Neural progenitor cell (in vitro differentiated cells): ENCODE data around the gene GNS. TPM values are rescaled to one million over a fixed set of nuclear protein-coding genes. Genes with fewer than 3 reads are reported as not detected.
"Not testable (repeated sequence)": the region's sequence is repeated elsewhere in the genome, so short reads cannot be mapped to it uniquely, and the experiment has no call there.

Source experiments
- DNase-seq: peaks from one replicate; pipeline ENCODE4 v3.0.0-alpha.2; 2016; ENCODE audit warnings: low spot score
- H2AFZ ChIP-seq: fragments of 200-600 bp; sonication (generic); replicated peaks from 2 replicates; pipeline ENCODE4 v1.6.1; 2016; ENCODE audit warnings: antibody characterized with exemption
- H3F3A ChIP-seq: fragments of 200-600 bp; sonication (generic); 2 replicates; pipeline ENCODE4 v1.6.1; 2016; ENCODE audit warnings: antibody characterized with exemption, low read depth
- H3K27ac ChIP-seq: fragments of 200-600 bp; sonication (generic); 2 replicates; pipeline ENCODE4 v1.5.1; 2016; ENCODE audit warnings: mild to moderate bottlenecking
- H3K27me3 ChIP-seq: fragments of 200-600 bp; sonication (generic); 2 replicates; pipeline ENCODE4 v1.6.1; 2016; ENCODE audit warnings: mild to moderate bottlenecking, moderate library complexity
- H3K36me3 ChIP-seq: fragments of 200-600 bp; sonication (generic); 2 replicates; pipeline ENCODE4 v1.5.1; 2016
- H3K4me1 ChIP-seq: fragments of 200-600 bp; sonication (generic); 2 replicates; pipeline ENCODE4 v1.6.1; 2016; ENCODE audit warnings: mixed run types
- H3K4me2 ChIP-seq: fragments of 200-600 bp; sonication (generic); 2 replicates; pipeline ENCODE4 v1.6.1; 2016
- H3K4me3 ChIP-seq: fragments of 200-600 bp; sonication (generic); 2 replicates; pipeline ENCODE4 v1.5.1; 2016
- H3K79me2 ChIP-seq: fragments of 200-600 bp; sonication (generic); 2 replicates; pipeline ENCODE4 v1.6.1; 2016; ENCODE audit warnings: low read depth
- H3K9ac ChIP-seq: fragments of 200-600 bp; sonication (generic); 2 replicates; pipeline ENCODE4 v1.6.1; 2016
- H3K9me3 ChIP-seq: fragments of 200-600 bp; sonication (generic); 2 replicates; pipeline ENCODE4 v1.5.1; 2016; ENCODE audit warnings: low read depth
- H4K20me1 ChIP-seq: fragments of 200-600 bp; sonication (generic); 2 replicates; pipeline ENCODE4 v1.6.1; 2016; ENCODE audit warnings: low read depth
- H3K27ac Mint-ChIP-seq: 3 replicates; pipeline ENCODE4 v1.8.0; 2021; ENCODE audit warnings: mixed read lengths
- H3K27me3 Mint-ChIP-seq: 2 replicates; pipeline ENCODE4 v1.8.0; 2022; ENCODE audit warnings: low read depth, mild to moderate bottlenecking, inconsistent platforms, moderate library complexity, mixed read lengths; ENCODE audit not compliant: insufficient read depth
- H3K36me3 Mint-ChIP-seq: 3 replicates; pipeline ENCODE4 v1.8.0; 2021; ENCODE audit warnings: mixed read lengths
- H3K4me1 Mint-ChIP-seq: 3 replicates; pipeline ENCODE4 v1.8.0; 2021; ENCODE audit warnings: mixed read lengths
- H3K4me3 Mint-ChIP-seq: 3 replicates; pipeline ENCODE4 v1.8.0; 2021; ENCODE audit warnings: mild to moderate bottlenecking, moderate library complexity, mixed read lengths
- H3K9me3 Mint-ChIP-seq: 3 replicates; pipeline ENCODE4 v1.8.0; 2020; ENCODE audit warnings: mixed read lengths
- EZH2 ChIP-seq: fragments of 200-600 bp; sonication (generic); IDR thresholded peaks from 2 replicates; pipeline ENCODE4 v1.6.1; 2017; ENCODE audit warnings: antibody characterized with exemption, mild to moderate bottlenecking, moderate library complexity
- EZH2phosphoT487 ChIP-seq: fragments of 200-600 bp; sonication (generic); IDR thresholded peaks from 2 replicates; pipeline ENCODE4 v1.6.1; 2017; ENCODE audit warnings: antibody characterized with exemption
- total RNA-seq: library from RNA; depleted of rRNA; stranded (reverse); fragments of >200 nt; gene quantifications from 2 replicates; pipeline ENCODE4 v1.2.3, GENCODE V29; 2015; ENCODE audit warnings: low replicate concordance
- TF ChIP-seq, protein P1 (sequence below): fragments of 200-600 bp; sonication (generic); IDR thresholded peaks from 2 replicates; pipeline ENCODE4 v1.5.1; 2017; ENCODE audit warnings: antibody characterized with exemption, mild to moderate bottlenecking

GNS gene
- total RNA-seq, 1 donor from 2014 or later, result 41.2 TPM

DNA sequence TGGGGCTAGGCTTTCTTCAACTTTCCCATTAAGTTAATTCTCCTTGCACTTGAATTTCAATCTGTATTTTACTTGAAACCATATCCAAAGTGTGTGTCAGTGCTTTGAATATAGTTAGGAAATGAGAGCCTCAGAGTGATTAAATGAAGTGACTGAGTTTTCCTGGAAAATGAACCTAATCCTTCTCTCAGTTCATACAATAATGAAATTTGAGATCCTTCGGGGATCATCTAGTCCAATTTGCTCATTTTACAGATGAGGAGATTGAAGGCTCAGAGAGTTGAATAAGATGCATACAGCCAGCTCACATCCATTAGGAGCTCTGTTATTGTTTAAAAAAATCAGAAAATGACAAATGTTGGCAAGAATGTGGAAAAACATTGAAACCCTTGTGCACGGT is 47.0 kb upstream of the GNS start:
- H2AFZ ChIP-seq, result no peak overlapping the region
- no peak overlapping the region for H3K9ac ChIP-seq
- no peaks in the 10 kb centered on the region for H3K36me3 ChIP-seq
- no peak for DNase-seq
- no peaks in the 10 kb centered on the region for H3K4me1 Mint-ChIP-seq
- no peaks in the 10 kb centered on the region for H4K20me1 ChIP-seq
- H3K4me3 Mint-ChIP-seq, result no peak overlapping the region
- no peaks in the 10 kb centered on the region for H3K79me2 ChIP-seq
- no peak overlapping the region for H3K4me2 ChIP-seq
- peaks cover 2% of the 10 kb centered on the region for H3K27me3 Mint-ChIP-seq
- no peaks in the 10 kb centered on the region for H3K27me3 ChIP-seq
- H3K4me3 ChIP-seq, result no peak overlapping the region
- H3K9me3 Mint-ChIP-seq, result no peaks in the 10 kb centered on the region
- H3K9me3 ChIP-seq, result no peaks in the 10 kb centered on the region
- H3F3A ChIP-seq, result no peaks in the 10 kb centered on the region
- TF ChIP-seq, protein P1, sequence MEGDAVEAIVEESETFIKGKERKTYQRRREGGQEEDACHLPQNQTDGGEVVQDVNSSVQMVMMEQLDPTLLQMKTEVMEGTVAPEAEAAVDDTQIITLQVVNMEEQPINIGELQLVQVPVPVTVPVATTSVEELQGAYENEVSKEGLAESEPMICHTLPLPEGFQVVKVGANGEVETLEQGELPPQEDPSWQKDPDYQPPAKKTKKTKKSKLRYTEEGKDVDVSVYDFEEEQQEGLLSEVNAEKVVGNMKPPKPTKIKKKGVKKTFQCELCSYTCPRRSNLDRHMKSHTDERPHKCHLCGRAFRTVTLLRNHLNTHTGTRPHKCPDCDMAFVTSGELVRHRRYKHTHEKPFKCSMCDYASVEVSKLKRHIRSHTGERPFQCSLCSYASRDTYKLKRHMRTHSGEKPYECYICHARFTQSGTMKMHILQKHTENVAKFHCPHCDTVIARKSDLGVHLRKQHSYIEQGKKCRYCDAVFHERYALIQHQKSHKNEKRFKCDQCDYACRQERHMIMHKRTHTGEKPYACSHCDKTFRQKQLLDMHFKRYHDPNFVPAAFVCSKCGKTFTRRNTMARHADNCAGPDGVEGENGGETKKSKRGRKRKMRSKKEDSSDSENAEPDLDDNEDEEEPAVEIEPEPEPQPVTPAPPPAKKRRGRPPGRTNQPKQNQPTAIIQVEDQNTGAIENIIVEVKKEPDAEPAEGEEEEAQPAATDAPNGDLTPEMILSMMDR, result no peak
- TF ChIP-seq EZH2phosphoT487 (no peak), EZH2 (no peak)
- H3K36me3 Mint-ChIP-seq, result no peaks in the 10 kb centered on the region
- H3K27ac Mint-ChIP-seq, result no peak overlapping the region
- H3K4me1 ChIP-seq, result no peaks in the 10 kb centered on the region
- no peak overlapping the region for H3K27ac ChIP-seq

DNA sequence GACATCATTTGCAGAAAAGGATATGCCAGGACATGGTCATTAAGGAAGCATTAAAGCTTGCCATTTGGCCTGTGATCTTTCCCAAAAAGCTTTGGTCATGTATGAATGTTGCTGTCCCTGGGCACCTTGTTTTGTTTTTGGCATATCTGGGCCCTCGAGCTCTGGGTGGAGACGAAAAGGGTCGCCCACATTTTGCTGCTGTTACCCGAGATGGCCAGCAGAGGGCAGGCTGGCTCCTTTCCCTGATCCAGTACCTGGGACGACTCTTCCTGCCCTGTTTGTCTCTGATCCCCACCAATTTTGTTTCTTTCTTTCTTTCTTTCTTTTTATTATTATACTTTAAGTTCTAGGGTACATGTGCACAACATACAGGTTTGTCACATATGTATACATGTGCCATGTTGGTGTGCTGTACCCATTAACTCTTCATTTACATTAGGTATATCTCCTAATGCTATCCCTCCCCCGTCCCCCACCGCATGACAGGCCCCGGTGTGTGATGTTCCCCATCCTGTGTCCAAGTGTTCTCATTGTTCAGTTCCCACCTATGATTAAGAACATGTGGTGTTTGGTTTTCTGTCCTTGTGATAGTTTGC is 43.1 kb upstream of the GNS start:
- DNase-seq, result peak; percentile 50
- not testable (repeated sequence) for H3K79me2 ChIP-seq, H2AFZ ChIP-seq, H3K9ac ChIP-seq, H3K36me3 ChIP-seq, H3K4me3 ChIP-seq, H3F3A ChIP-seq, H4K20me1 ChIP-seq, H3K27me3 Mint-ChIP-seq, H3K9me3 ChIP-seq, H3K4me1 ChIP-seq, H3K27ac ChIP-seq, H3K9me3 Mint-ChIP-seq, H3K4me1 Mint-ChIP-seq, H3K27me3 ChIP-seq, H3K36me3 Mint-ChIP-seq, H3K4me3 Mint-ChIP-seq, H3K4me2 ChIP-seq, H3K27ac Mint-ChIP-seq
- TF ChIP-seq, protein P1, result peak; percentile 88

DNA sequence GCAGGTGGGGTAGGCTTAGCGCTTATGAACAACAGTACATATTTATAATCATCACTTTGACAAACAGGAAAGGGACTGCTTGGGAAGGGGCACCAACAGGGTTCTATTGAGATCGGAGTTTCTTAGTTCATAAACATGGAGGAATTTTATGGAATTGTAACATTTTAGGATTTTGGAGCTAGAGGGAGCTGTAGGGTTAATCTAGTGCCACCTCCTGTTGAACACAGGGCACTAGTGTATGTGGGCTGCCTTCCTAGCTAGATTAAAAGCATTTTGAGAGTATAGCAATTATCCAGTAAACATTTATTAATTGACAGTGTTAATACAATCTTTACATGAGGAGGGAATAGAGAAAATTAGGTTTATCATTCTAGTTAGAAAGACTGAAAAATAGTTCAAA is 42.2 kb upstream of the GNS start:
- H3K79me2 ChIP-seq, result no peaks in the 10 kb centered on the region
- no peaks in the 10 kb centered on the region for H3F3A ChIP-seq
- H3K4me3 ChIP-seq, result no peak overlapping the region
- Mint-ChIP-seq H3K27ac (no peak overlapping the region), H3K36me3 (no peaks in the 10 kb centered on the region), H3K9me3 (no peaks in the 10 kb centered on the region), H3K4me1 (no peaks in the 10 kb centered on the region), H3K4me3 (no peak overlapping the region), H3K27me3 (peaks cover 2% of the 10 kb centered on the region)
- no peaks in the 10 kb centered on the region for H3K27me3 ChIP-seq
- no peak overlapping the region for H3K9ac ChIP-seq
- no peaks in the 10 kb centered on the region for H3K9me3 ChIP-seq
- TF ChIP-seq, protein P1, result peak; percentile 45
- no peak for TF ChIP-seq EZH2phosphoT487
- no peaks in the 10 kb centered on the region for H4K20me1 ChIP-seq
- H3K4me2 ChIP-seq, result no peak overlapping the region
- no peaks in the 10 kb centered on the region for H3K4me1 ChIP-seq
- DNase-seq, result peak; percentile 6
- H3K27ac ChIP-seq, result no peak overlapping the region
- no peak overlapping the region for H2AFZ ChIP-seq
- H3K36me3 ChIP-seq, result no peaks in the 10 kb centered on the region
